ENCODE results near the gene MARVELD2. TPM values are rescaled to one million over a fixed set of nuclear protein-coding genes. Genes with fewer than 3 reads are reported as not detected.

The MARVELD2 gene
- total and polyA plus RNA-seq, 2 of the 13 experiments (the other 11 are each of a cell fraction or from before 2014, with no cell fraction given), result 11.1 to 15.4 TPM

DNA sequence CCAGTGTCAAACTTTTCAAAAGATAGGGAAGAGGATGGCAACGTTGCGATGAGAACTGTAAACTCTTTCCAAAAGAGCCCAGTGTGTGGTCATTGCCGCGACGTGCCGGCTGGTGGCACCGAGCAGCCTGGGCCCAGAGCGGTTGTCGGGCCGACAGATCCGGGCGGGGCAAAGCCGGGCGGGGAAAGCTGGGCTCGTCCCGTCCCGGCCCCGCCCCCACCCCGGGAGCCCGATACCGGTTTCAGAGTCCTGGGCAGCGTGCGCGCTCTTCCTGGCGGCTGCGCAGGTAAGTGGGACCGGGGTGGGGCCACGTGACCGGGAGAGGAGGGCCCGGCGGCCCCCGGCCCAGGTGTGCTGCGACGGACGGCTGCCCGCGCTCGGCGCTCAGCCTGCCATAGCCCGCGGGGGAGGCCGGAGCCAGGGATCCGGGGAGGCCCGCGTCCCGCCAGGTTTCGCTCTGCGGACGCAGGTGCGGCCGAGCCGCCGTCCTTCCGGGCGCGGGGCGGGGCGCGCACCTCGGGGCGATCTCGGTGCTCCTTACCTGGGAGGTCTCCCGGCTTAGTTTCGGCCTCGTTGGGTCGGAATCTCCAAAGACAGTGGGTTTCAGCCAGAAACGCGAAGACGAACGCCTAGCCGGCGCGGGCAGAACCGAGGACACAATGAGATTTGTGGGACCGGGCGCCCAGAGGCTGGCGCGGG lies at the start of gene MARVELD2 (continued):
- TF ChIP-seq, protein P1, sequence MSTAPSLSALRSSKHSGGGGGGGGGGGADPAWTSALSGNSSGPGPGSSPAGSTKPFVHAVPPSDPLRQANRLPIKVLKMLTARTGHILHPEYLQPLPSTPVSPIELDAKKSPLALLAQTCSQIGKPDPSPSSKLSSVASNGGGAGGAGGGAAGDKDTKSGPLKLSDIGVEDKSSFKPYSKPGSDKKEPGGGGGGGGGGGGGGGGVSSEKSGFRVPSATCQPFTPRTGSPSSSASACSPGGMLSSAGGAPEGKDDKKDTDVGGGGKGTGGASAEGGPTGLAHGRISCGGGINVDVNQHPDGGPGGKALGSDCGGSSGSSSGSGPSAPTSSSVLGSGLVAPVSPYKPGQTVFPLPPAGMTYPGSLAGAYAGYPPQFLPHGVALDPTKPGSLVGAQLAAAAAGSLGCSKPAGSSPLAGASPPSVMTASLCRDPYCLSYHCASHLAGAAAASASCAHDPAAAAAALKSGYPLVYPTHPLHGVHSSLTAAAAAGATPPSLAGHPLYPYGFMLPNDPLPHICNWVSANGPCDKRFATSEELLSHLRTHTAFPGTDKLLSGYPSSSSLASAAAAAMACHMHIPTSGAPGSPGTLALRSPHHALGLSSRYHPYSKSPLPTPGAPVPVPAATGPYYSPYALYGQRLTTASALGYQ (CRISPR knock-in tag; IDR thresholded peaks at IDR 0.05), result 0 out of 2 replicates have a peak, but pooled peaks have one; percentile 51
- TF ChIP-seq NR2F1 (CRISPR knock-in tag; IDR thresholded peaks at IDR 0.05) (no peak), ISL2 (CRISPR knock-in tag; IDR thresholded peaks at IDR 0.05) (no peak), ZNF761 (CRISPR knock-in tag; conservative IDR thresholded peaks at IDR 0.05) (peak; percentile 70; the same call in 1 of the 2 replicates), FOSL1 (CRISPR knock-in tag; IDR thresholded peaks at IDR 0.05; ENCODE audit: borderline replicate concordance) (no peak), SIN3A (IDR thresholded peaks at IDR 0.05; ENCODE audit: borderline replicate concordance, low read depth, low read length) (0 out of 2 replicates have a peak, but pooled peaks have one; percentile 60), BRCA1 (CRISPR knock-in tag; IDR thresholded peaks at IDR 0.05) (no peak; the same call in 1 of the 2 replicates), CBX2 (IDR thresholded peaks at IDR 0.05; ENCODE audit: low read depth, low read length) (no peak), CBX2 (CRISPR knock-in tag; IDR thresholded peaks at IDR 0.05; ENCODE audit: low read depth) (no peak), SRSF4 (IDR thresholded peaks at IDR 0.05; ENCODE audit: low read depth, low read length, poor library complexity, severe bottlenecking) (no peak), ZNF703 (CRISPR knock-in tag; IDR thresholded peaks at IDR 0.05; ENCODE audit: borderline replicate concordance) (no peak), SOX6 (IDR thresholded peaks at IDR 0.05) (no peak), SOX6 (CRISPR knock-in tag; IDR thresholded peaks at IDR 0.05) (peak; percentile 76), ZNF552 (CRISPR knock-in tag; IDR thresholded peaks at IDR 0.05; ENCODE audit: borderline replicate concordance) (peak; percentile 53; the same call in 1 of the 2 replicates), POLR2AphosphoS5 (IDR thresholded peaks at IDR 0.05; ENCODE audit: low read depth, low read length) (no peak)
- TF ChIP-seq, protein P2, sequence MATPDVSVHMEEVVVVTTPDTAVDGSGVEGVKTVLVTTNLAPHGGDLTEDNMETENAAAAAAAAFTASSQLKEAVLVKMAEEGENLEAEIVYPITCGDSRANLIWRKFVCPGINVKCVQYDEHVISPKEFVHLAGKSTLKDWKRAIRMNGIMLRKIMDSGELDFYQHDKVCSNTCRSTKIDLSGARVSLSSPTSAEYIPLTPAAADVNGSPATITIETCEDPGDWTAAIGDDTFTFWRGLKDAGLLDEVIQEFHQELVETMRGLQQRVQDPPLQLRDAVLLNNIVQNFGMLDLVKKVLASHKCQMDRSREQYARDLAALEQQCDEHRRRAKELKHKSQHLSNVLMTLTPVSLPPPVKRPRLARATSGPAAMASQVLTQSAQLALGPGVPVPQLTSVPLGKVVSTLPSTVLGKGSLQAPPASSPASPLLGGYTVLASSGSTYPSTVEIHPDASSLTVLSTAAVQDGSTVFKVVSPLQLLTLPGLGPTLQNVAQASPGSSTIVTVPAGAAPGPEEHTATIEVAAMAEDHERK (CRISPR knock-in tag; IDR thresholded peaks at IDR 0.05; ENCODE audit: low read depth), result no peak
- TF ChIP-seq, protein P3, sequence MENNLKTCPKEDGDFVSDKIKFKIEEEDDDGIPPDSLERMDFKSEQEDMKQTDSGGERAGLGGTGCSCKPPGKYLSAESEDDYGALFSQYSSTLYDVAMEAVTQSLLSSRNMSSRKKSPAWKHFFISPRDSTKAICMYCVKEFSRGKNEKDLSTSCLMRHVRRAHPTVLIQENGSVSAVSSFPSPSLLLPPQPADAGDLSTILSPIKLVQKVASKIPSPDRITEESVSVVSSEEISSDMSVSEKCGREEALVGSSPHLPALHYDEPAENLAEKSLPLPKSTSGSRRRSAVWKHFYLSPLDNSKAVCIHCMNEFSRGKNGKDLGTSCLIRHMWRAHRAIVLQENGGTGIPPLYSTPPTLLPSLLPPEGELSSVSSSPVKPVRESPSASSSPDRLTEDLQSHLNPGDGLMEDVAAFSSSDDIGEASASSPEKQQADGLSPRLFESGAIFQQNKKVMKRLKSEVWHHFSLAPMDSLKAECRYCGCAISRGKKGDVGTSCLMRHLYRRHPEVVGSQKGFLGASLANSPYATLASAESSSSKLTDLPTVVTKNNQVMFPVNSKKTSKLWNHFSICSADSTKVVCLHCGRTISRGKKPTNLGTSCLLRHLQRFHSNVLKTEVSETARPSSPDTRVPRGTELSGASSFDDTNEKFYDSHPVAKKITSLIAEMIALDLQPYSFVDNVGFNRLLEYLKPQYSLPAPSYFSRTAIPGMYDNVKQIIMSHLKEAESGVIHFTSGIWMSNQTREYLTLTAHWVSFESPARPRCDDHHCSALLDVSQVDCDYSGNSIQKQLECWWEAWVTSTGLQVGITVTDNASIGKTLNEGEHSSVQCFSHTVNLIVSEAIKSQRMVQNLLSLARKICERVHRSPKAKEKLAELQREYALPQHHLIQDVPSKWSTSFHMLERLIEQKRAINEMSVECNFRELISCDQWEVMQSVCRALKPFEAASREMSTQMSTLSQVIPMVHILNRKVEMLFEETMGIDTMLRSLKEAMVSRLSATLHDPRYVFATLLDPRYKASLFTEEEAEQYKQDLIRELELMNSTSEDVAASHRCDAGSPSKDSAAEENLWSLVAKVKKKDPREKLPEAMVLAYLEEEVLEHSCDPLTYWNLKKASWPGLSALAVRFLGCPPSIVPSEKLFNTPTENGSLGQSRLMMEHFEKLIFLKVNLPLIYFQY (CRISPR knock-in tag; IDR thresholded peaks at IDR 0.05; ENCODE audit: borderline replicate concordance), result peak; percentile 98
- TF ChIP-seq, protein P4, sequence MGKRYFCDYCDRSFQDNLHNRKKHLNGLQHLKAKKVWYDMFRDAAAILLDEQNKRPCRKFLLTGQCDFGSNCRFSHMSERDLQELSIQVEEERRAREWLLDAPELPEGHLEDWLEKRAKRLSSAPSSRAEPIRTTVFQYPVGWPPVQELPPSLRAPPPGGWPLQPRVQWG (CRISPR knock-in tag; IDR thresholded peaks at IDR 0.05; ENCODE audit: borderline replicate concordance, low read depth), result no peak

All from HepG2 (cell line).